GM23338 (cell line): Measurements from ENCODE around the gene KLHL5.
"Not testable (repeated sequence)": the region's sequence is repeated elsewhere in the genome, so short reads cannot be mapped to it uniquely, and the experiment has no call there.

Experiments used
- TF ChIP-seq, protein P1 (sequence below): IDR thresholded peaks from one replicate; pipeline ENCODE4 v1.6.1; 2018; ENCODE audit warnings: antibody characterized with exemption; ENCODE audit not compliant: unreplicated experiment
- TF ChIP-seq, protein P2 (sequence below), 2 experiments: fragments of 200-600 bp in 1 of 2; sonication (generic) in 1 of 2; conservative IDR thresholded peaks; 2 replicates each; pipeline versions ENCODE4 v1.5.1 to v1.6.1; 2016 to 2017; ENCODE audit warnings: antibody characterized with exemption in 2 of 2, low read depth in 2 of 2, mild to moderate bottlenecking in 2 of 2, moderate library complexity in 1 of 2

DNA sequence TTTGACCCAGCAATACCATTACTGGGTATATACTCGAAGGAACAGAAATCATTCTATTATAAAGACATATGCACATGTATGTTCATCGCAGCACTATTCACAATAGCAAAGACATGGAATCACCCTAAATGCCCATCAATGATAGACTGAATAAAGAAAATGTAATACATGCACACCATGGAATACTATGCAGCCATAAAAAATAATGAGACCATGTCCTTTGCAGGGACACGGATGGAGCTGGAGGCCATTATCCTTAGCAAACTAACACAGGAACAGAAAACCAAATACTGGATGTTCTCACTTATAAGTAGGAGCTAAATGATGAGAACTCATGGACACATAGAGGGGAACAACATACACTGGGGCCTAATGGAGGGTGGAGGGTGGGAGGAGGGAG is 76.2 kb downstream of the KLHL5 start:
- TF ChIP-seq, protein P1, sequence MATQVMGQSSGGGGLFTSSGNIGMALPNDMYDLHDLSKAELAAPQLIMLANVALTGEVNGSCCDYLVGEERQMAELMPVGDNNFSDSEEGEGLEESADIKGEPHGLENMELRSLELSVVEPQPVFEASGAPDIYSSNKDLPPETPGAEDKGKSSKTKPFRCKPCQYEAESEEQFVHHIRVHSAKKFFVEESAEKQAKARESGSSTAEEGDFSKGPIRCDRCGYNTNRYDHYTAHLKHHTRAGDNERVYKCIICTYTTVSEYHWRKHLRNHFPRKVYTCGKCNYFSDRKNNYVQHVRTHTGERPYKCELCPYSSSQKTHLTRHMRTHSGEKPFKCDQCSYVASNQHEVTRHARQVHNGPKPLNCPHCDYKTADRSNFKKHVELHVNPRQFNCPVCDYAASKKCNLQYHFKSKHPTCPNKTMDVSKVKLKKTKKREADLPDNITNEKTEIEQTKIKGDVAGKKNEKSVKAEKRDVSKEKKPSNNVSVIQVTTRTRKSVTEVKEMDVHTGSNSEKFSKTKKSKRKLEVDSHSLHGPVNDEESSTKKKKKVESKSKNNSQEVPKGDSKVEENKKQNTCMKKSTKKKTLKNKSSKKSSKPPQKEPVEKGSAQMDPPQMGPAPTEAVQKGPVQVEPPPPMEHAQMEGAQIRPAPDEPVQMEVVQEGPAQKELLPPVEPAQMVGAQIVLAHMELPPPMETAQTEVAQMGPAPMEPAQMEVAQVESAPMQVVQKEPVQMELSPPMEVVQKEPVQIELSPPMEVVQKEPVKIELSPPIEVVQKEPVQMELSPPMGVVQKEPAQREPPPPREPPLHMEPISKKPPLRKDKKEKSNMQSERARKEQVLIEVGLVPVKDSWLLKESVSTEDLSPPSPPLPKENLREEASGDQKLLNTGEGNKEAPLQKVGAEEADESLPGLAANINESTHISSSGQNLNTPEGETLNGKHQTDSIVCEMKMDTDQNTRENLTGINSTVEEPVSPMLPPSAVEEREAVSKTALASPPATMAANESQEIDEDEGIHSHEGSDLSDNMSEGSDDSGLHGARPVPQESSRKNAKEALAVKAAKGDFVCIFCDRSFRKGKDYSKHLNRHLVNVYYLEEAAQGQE: not testable (repeated sequence)
- TF ChIP-seq, protein P2, sequence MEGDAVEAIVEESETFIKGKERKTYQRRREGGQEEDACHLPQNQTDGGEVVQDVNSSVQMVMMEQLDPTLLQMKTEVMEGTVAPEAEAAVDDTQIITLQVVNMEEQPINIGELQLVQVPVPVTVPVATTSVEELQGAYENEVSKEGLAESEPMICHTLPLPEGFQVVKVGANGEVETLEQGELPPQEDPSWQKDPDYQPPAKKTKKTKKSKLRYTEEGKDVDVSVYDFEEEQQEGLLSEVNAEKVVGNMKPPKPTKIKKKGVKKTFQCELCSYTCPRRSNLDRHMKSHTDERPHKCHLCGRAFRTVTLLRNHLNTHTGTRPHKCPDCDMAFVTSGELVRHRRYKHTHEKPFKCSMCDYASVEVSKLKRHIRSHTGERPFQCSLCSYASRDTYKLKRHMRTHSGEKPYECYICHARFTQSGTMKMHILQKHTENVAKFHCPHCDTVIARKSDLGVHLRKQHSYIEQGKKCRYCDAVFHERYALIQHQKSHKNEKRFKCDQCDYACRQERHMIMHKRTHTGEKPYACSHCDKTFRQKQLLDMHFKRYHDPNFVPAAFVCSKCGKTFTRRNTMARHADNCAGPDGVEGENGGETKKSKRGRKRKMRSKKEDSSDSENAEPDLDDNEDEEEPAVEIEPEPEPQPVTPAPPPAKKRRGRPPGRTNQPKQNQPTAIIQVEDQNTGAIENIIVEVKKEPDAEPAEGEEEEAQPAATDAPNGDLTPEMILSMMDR (conservative IDR thresholded peaks at IDR 0.05; ENCODE audit: low read depth in 2 of 2): not testable (repeated sequence)
